ENCODE results near the gene ENOX1. TPM values are rescaled to one million over a fixed set of nuclear protein-coding genes. Genes with fewer than 3 reads are reported as not detected.
A peak's percentile ranks its signal among the peaks of the same experiment; 100 is the strongest.

The ENOX1 gene
- polyA plus RNA-seq, 2 of the 4 experiments (the other 2 are of a cell fraction) = 0.28 to 0.41 TPM

GRCh38 chr13:43304945-43305344 lies 481.8 kb downstream of the ENOX1 start:
- no peak for FAIRE-seq
- ChIA-PET CTCF (no interaction called here), POLR2A (no interaction called here)
- WGBS (ENCODE audit: missing lambda C conversion rate) = 80% methylated on average over 1 of the region's 2 CpGs
- no peak overlapping the region for H3K4me2 ChIP-seq
- peak in 1 of 2 experiments; percentile 59; a peak in 2 of 6 replicates for ATAC-seq
- H3K4me3 ChIP-seq = no peak overlapping the region
- DNase-seq (ENCODE audit: low read depth in 1 of 2, low spot score in 1 of 2) = peak in 1 of 2 experiments; percentile 1
- no peaks in the 10 kb centered on the region for H3K4me1 ChIP-seq
- H3K9me3 ChIP-seq = no peaks in the 10 kb centered on the region
- TF ChIP-seq RFX5 (IDR thresholded peaks at IDR 0.05) (no peak), RAD21 (conservative IDR thresholded peaks at IDR 0.05 in 1 of 2, IDR thresholded peaks at IDR 0.05 in 1 of 2) (peak in 1 of 2 experiments; percentile 17; a peak in 1 of 5 replicates)
- H3K27ac ChIP-seq = no peak overlapping the region

DNA sequence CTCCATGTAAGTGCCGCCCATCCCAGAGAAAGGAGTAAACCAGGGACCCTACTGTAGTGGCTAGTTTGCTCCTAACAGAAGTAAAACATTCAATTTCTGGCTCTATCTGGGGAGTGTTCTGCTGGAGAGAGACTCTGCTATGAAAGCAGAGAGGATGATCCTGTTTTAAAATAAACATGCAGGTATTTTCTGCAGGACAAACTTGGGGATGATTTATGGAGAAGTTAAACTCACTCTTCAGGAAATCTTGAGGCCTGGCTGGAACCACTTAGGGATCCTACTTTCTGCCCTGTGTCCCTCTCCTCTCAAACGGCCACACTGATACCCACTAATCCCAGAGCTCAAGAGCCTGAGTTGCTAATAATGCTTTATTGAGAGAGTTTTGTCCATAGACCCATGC lies 482.3 kb downstream of the ENOX1 start:
- Histone ChIP-seq H3K4me3 (no peak overlapping the region), H3K4me1 (no peaks in the 10 kb centered on the region), H3K4me2 (no peak overlapping the region), H3K27ac (no peak overlapping the region), H3K9me3 (no peaks in the 10 kb centered on the region)
- DNase-seq (ENCODE audit: low read depth in 1 of 2, low spot score in 1 of 2) (no peak), FAIRE-seq (no peak), ATAC-seq (no peak)
- 90% methylated on average over 2 of the region's 2 CpGs for WGBS (ENCODE audit: missing lambda C conversion rate)
- TF ChIP-seq HOXA7 (CRISPR knock-in tag; IDR thresholded peaks at IDR 0.05) = no peak
- TF ChIP-seq ZC3H11A (IDR thresholded peaks at IDR 0.05) = no peak
- no peak for TF ChIP-seq KDM5A (IDR thresholded peaks at IDR 0.05)
- no peak for TF ChIP-seq MAZ (IDR thresholded peaks at IDR 0.05; ENCODE audit: borderline replicate concordance, low read depth, low read length)
- TF ChIP-seq MAX (IDR thresholded peaks at IDR 0.05) = no peak
- no peak for TF ChIP-seq RARB (CRISPR knock-in tag; IDR thresholded peaks at IDR 0.05)
- no peak for TF ChIP-seq ZNF302 (CRISPR knock-in tag; IDR thresholded peaks at IDR 0.05)
- TF ChIP-seq RNF2 (IDR thresholded peaks at IDR 0.05; ENCODE audit: borderline replicate concordance, low read depth) = no peak
- TF ChIP-seq FOXS1 (CRISPR knock-in tag; IDR thresholded peaks at IDR 0.05) = no peak
- no peak for TF ChIP-seq HEYL (CRISPR knock-in tag; IDR thresholded peaks at IDR 0.05)
- TF ChIP-seq ATOH8 (CRISPR knock-in tag; IDR thresholded peaks at IDR 0.05; ENCODE audit: low read depth) = no peak
- no peak for TF ChIP-seq EHMT2 (IDR thresholded peaks at IDR 0.05; ENCODE audit: low read depth)
- TF ChIP-seq POLR2AphosphoS2 (conservative IDR thresholded peaks at IDR 0.05; ENCODE audit: low read length) = no peak
- TF ChIP-seq, protein P1, sequence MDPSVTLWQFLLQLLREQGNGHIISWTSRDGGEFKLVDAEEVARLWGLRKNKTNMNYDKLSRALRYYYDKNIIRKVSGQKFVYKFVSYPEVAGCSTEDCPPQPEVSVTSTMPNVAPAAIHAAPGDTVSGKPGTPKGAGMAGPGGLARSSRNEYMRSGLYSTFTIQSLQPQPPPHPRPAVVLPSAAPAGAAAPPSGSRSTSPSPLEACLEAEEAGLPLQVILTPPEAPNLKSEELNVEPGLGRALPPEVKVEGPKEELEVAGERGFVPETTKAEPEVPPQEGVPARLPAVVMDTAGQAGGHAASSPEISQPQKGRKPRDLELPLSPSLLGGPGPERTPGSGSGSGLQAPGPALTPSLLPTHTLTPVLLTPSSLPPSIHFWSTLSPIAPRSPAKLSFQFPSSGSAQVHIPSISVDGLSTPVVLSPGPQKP (IDR thresholded peaks at IDR 0.05; ENCODE audit: low read depth, low read length) = no peak
- no peak for TF ChIP-seq USF2 (IDR thresholded peaks at IDR 0.05)
- TF ChIP-seq JUNB (IDR thresholded peaks at IDR 0.05) = no peak
- no peak for TF ChIP-seq ESRRA (IDR thresholded peaks at IDR 0.05; ENCODE audit: borderline replicate concordance, low read length)
- no peak for TF ChIP-seq ZSCAN20 (CRISPR knock-in tag; IDR thresholded peaks at IDR 0.05)
- no peak for TF ChIP-seq TP53 (CRISPR knock-in tag; IDR thresholded peaks at IDR 0.05)
- TF ChIP-seq, protein P2, sequence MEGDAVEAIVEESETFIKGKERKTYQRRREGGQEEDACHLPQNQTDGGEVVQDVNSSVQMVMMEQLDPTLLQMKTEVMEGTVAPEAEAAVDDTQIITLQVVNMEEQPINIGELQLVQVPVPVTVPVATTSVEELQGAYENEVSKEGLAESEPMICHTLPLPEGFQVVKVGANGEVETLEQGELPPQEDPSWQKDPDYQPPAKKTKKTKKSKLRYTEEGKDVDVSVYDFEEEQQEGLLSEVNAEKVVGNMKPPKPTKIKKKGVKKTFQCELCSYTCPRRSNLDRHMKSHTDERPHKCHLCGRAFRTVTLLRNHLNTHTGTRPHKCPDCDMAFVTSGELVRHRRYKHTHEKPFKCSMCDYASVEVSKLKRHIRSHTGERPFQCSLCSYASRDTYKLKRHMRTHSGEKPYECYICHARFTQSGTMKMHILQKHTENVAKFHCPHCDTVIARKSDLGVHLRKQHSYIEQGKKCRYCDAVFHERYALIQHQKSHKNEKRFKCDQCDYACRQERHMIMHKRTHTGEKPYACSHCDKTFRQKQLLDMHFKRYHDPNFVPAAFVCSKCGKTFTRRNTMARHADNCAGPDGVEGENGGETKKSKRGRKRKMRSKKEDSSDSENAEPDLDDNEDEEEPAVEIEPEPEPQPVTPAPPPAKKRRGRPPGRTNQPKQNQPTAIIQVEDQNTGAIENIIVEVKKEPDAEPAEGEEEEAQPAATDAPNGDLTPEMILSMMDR (IDR thresholded peaks at IDR 0.05) = no peak
- ChIA-PET POLR2A (no interaction called here), CTCF (interaction anchor here (1.7 kb wide), 1 partner anchor 34 kb away, joined by 6 read pairs; no protein-coding TSS in a partner anchor)
